ENCODE data around the gene TMEM165.

TMEM165 gene

DNA sequence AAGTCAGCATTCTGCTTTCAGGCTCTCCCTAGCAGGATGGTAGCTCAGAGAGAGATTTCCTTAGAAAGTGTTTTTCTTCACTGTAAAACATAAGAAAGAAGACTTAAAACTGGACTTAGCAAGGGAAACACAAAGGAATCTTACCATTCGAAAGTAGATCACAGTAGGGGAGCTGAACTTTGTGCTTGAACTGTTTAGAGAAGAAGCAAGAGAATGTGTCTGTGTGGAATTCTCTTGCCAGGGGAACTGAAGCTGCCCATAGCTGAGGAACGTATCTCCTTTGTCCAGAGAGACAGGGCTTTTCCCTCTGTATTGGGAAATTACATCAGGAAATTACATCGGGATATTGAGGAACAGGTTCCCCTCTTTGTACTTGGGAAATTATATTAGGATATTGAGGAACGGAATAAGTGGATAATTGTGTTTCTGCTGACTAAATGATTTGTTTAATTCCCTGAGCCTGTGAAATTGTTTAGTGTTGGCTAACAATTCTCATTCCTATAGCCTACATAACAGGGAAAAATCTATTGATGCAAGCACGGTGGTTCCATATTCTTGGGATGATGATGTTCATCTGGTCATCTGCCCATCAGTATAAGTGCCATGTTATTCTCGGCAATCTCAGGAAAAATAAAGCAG lies 28.6 kb upstream of the TMEM165 start:
- Histone ChIP-seq H3K9me3 (ENCODE audit: insufficient read depth, low read depth, low read length) (no peaks in the 10 kb centered on the region), H3F3A (ENCODE audit: low read depth) (no peaks in the 10 kb centered on the region), H3K4me3 (ENCODE audit: low read length, poor library complexity, severe bottlenecking) (no peak overlapping the region), H3K27me3 (ENCODE audit: insufficient read depth, low read length, poor library complexity, severe bottlenecking) (no peaks in the 10 kb centered on the region), H3K4me2 (ENCODE audit: low read depth, low read length, poor library complexity, severe bottlenecking) (no peak overlapping the region), H4K20me1 (ENCODE audit: insufficient read depth, low read length, poor library complexity, severe bottlenecking) (no peaks in the 10 kb centered on the region), H3K36me3 (ENCODE audit: insufficient read depth, low read length) (no peaks in the 10 kb centered on the region), H2AFZ (ENCODE audit: low read length) (no peak overlapping the region), H3K4me1 (ENCODE audit: insufficient read depth, low read length, poor library complexity, severe bottlenecking) (no peaks in the 10 kb centered on the region), H3K9me2 (replicated peaks; ENCODE audit: low read depth, low read length) (no peaks in the 10 kb centered on the region), H3K79me2 (ENCODE audit: insufficient read depth, low read length) (no peaks in the 10 kb centered on the region), H3K9ac (ENCODE audit: low read depth, low read length, poor library complexity, severe bottlenecking) (no peak overlapping the region)
- TF ChIP-seq, protein P1, sequence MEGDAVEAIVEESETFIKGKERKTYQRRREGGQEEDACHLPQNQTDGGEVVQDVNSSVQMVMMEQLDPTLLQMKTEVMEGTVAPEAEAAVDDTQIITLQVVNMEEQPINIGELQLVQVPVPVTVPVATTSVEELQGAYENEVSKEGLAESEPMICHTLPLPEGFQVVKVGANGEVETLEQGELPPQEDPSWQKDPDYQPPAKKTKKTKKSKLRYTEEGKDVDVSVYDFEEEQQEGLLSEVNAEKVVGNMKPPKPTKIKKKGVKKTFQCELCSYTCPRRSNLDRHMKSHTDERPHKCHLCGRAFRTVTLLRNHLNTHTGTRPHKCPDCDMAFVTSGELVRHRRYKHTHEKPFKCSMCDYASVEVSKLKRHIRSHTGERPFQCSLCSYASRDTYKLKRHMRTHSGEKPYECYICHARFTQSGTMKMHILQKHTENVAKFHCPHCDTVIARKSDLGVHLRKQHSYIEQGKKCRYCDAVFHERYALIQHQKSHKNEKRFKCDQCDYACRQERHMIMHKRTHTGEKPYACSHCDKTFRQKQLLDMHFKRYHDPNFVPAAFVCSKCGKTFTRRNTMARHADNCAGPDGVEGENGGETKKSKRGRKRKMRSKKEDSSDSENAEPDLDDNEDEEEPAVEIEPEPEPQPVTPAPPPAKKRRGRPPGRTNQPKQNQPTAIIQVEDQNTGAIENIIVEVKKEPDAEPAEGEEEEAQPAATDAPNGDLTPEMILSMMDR (conservative IDR thresholded peaks at IDR 0.05; ENCODE audit: low read length): no peak
- TF ChIP-seq EZH2phosphoT487 (IDR thresholded peaks at IDR 0.05; ENCODE audit: borderline replicate concordance): no peak

DNA sequence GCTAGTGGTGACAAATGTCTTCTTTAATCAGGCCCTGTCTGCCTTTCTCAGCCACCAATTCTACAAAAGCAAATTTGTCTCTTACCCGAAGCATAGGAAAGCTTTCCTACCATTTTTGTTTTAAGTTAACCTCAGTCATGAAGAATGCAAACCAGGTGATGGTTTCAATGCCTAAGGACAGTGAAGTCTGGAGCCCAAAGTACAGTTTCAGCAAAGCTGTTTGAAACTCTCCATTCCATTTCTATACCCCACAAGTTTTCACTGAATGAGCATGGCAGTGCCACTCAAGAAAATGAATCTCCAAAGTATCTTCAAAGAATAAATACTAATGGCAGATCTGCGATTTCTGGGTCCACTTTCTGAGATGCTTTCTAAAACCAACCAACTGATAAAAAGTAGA lies 25.8 kb upstream of the TMEM165 start:
- no peak overlapping the region for H3K4me2 ChIP-seq (ENCODE audit: low read depth, low read length, poor library complexity, severe bottlenecking)
- no peaks in the 10 kb centered on the region for H3F3A ChIP-seq (ENCODE audit: low read depth)
- no peaks in the 10 kb centered on the region for H4K20me1 ChIP-seq (ENCODE audit: insufficient read depth, low read length, poor library complexity, severe bottlenecking)
- H3K9me2 ChIP-seq (replicated peaks; ENCODE audit: low read depth, low read length): no peaks in the 10 kb centered on the region
- no peaks in the 10 kb centered on the region for H3K4me1 ChIP-seq (ENCODE audit: insufficient read depth, low read length, poor library complexity, severe bottlenecking)
- no peak overlapping the region for H3K9ac ChIP-seq (ENCODE audit: low read depth, low read length, poor library complexity, severe bottlenecking)
- H3K4me3 ChIP-seq (ENCODE audit: low read length, poor library complexity, severe bottlenecking): no peak overlapping the region
- no peaks in the 10 kb centered on the region for H3K36me3 ChIP-seq (ENCODE audit: insufficient read depth, low read length)
- no peaks in the 10 kb centered on the region for H3K79me2 ChIP-seq (ENCODE audit: insufficient read depth, low read length)
- H3K27me3 ChIP-seq (ENCODE audit: insufficient read depth, low read length, poor library complexity, severe bottlenecking): no peaks in the 10 kb centered on the region
- TF ChIP-seq EZH2phosphoT487 (IDR thresholded peaks at IDR 0.05; ENCODE audit: borderline replicate concordance): no peak
- TF ChIP-seq, protein P1 (conservative IDR thresholded peaks at IDR 0.05; ENCODE audit: low read length): no peak
- no peak overlapping the region for H2AFZ ChIP-seq (ENCODE audit: low read length)
- no peaks in the 10 kb centered on the region for H3K9me3 ChIP-seq (ENCODE audit: insufficient read depth, low read depth, low read length)

DNA sequence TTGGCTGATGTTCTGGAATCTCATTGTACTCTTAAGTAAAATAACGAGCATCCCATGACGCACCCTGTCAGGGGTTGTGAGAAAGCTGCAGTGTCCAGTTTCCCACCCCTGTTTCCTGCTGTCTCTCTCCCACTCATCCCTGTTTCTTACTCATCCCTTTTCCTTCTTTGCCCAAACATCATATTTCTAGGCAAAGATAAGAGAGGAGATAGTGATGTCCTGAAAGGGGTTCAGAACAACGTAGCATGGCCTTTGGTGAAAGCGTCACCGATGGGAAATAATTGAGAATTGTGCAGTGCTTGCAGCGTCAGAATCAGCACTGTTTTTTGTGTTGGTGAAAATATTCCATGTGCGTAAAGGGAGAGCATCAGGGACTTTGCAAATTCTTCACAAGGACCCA lies 23.5 kb upstream of the TMEM165 start:
- TF ChIP-seq, protein P1 (conservative IDR thresholded peaks at IDR 0.05; ENCODE audit: low read length): no peak
- no peak for TF ChIP-seq EZH2phosphoT487 (IDR thresholded peaks at IDR 0.05; ENCODE audit: borderline replicate concordance)
- Histone ChIP-seq H3K27me3 (ENCODE audit: insufficient read depth, low read length, poor library complexity, severe bottlenecking) (no peaks in the 10 kb centered on the region), H3K36me3 (ENCODE audit: insufficient read depth, low read length) (no peaks in the 10 kb centered on the region)

More for the DNA sequence above, 23.5 kb upstream of the TMEM165 start:
- Histone ChIP-seq H3K4me3 (ENCODE audit: low read length, poor library complexity, severe bottlenecking) (no peak overlapping the region), H4K20me1 (ENCODE audit: insufficient read depth, low read length, poor library complexity, severe bottlenecking) (no peaks in the 10 kb centered on the region), H3K9ac (ENCODE audit: low read depth, low read length, poor library complexity, severe bottlenecking) (no peak overlapping the region), H3K4me1 (ENCODE audit: insufficient read depth, low read length, poor library complexity, severe bottlenecking) (no peaks in the 10 kb centered on the region), H3K9me3 (ENCODE audit: insufficient read depth, low read depth, low read length) (no peaks in the 10 kb centered on the region), H3F3A (ENCODE audit: low read depth) (no peaks in the 10 kb centered on the region), H3K9me2 (replicated peaks; ENCODE audit: low read depth, low read length) (no peaks in the 10 kb centered on the region), H3K4me2 (ENCODE audit: low read depth, low read length, poor library complexity, severe bottlenecking) (no peak overlapping the region), H2AFZ (ENCODE audit: low read length) (no peak overlapping the region), H3K79me2 (ENCODE audit: insufficient read depth, low read length) (no peaks in the 10 kb centered on the region)
